Transverse colon (tissue), 3 donors: ENCODE results near the gene COLEC12.

Source experiments
- POLR2A ChIP-seq: fragments of 450-650 bp; IDR thresholded peaks from one replicate; pipeline ENCODE4 v1.6.1; 2016; ENCODE audit warnings: antibody characterized with exemption, mild to moderate bottlenecking, moderate library complexity
- TF ChIP-seq, protein P1 (sequence below), 5 experiments: fragments of 200-600 bp in 3 of 5; fragments of 450-650 bp in 2 of 5; sonication (generic) in 3 of 5; IDR thresholded peaks; 1 replicate in 2 of 5; 2 replicates in 3 of 5; pipeline ENCODE4 v1.5.1; 2016 to 2017; ENCODE audit warnings: antibody characterized with exemption in 5 of 5, inconsistent platforms in 3 of 5, mild to moderate bottlenecking in 2 of 5, moderate library complexity in 1 of 5

DNA sequence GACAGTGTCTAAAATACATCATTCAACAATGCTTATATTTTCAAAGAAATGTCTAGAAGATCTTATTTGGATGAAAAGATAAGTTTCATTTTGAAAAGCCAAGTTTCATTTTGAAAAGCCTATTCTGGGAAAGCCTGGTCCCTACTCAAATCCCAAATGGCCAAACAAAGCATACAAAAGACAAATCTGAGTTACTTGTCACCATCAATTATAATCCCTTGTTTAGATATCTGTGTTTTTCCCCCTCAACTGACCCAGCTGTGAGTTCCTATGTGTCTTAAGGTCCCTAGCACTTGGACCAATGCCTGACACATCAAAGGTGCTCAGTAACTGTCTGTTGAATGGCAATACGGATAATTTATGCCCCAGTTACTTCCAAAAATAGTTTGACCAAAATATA, 180.3 kb downstream of the COLEC12 start:
- TF ChIP-seq POLR2A = no peak
- TF ChIP-seq, protein P1, sequence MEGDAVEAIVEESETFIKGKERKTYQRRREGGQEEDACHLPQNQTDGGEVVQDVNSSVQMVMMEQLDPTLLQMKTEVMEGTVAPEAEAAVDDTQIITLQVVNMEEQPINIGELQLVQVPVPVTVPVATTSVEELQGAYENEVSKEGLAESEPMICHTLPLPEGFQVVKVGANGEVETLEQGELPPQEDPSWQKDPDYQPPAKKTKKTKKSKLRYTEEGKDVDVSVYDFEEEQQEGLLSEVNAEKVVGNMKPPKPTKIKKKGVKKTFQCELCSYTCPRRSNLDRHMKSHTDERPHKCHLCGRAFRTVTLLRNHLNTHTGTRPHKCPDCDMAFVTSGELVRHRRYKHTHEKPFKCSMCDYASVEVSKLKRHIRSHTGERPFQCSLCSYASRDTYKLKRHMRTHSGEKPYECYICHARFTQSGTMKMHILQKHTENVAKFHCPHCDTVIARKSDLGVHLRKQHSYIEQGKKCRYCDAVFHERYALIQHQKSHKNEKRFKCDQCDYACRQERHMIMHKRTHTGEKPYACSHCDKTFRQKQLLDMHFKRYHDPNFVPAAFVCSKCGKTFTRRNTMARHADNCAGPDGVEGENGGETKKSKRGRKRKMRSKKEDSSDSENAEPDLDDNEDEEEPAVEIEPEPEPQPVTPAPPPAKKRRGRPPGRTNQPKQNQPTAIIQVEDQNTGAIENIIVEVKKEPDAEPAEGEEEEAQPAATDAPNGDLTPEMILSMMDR (IDR thresholded peaks at IDR 0.05) = no peak
